GM18499 (cell line): Measurements from ENCODE around the gene UAP1L1.

Source experiments
- ATAC-seq: cut with Tn5 transposase; IDR thresholded peaks from one replicate; pipeline ENCODE4 v1.9.1; 2021; ENCODE audit warnings: moderate number of reproducible peaks; ENCODE audit not compliant: insufficient read depth, unreplicated experiment

UAP1L1 gene

GRCh38 chr9:137071282-137071681 lies 6.0 kb upstream of the UAP1L1 start:
- no peak for ATAC-seq

DNA sequence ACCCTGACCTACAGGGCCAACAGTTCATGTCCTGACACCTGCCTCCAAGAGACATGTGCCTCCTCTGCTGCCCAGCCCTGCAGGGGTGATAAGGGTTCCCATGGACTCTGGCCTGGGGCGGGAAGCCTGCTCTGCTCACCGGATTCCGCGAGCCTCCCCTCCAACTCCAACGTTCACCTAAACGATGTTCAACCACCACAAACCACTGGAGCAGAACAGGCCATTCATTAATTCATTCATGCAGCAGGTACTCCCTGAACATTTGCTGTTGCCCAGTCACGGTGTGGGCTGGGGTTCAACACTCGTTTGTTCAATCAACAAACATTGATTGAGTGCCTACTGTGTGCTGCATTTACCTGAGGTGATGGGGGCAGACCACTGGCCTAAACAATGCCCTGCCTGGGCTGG lies 3.3 kb upstream of the UAP1L1 start:
- no peak for ATAC-seq

DNA sequence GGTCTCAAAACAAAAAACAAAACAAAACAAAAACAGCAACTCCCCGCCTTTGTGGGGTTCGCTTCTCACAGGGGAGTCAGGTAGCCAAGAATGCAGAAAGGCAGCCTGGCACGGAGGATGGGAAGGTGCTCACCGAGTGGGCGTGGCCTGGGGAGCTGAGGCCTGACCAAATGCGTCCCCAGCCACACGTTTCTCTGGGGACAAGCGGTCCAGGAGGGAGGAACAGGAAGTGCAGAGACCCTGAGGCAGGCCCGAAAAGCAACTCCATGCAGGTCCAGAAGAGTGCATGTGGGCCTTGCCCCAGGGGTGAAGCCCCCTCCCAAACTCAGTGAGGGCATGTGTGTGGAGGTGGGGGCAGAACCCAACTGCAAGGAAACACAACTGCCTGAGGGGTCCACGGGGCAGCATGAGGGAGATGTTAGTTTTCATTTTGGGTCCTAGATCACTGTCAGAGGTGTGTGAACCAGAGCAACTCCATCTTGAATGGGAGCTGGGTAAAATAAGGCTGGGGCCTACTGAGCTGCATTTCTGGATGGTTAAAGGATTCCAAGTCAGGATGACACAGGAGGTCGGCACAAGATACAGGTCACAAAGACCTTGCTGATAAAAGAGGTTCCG lies 2.6 kb upstream of the UAP1L1 start:
- no peak for ATAC-seq

DNA sequence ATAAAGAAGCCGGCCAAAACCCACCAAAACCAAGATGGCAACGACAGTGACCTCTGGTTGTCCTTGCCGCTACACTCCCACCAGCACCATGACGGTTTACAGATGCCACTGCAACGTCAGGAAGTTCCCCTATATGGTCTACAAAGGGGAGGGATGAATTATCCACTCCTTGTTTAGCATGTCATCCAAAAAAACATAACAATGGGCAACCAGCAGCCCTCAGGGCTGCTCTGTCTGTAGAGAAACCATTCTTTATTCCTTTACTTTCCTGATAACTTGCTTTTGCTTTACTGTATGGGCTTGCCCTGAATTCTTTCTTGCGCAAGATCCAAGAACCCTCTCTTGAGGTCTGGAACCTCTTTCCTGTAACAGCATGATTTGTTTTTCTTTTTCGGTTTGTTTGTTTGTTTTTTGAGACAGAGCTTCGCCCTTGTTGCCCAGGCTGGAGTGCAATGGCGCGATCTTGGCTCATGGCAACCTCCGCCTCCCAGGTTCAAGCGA lies 2.0 kb upstream of the UAP1L1 start:
- no peak for ATAC-seq

- no peak for ATAC-seq
Observed at GRCh38 chr9:137076636-137077009, 694 bp upstream of the UAP1L1 start.

- no peak for ATAC-seq
Observed at GRCh38 chr9:137077758-137078693, 709 bp downstream of the UAP1L1 start.

GRCh38 chr9:137078701-137079400 lies 1.5 kb downstream of the UAP1L1 start:
- ATAC-seq, result no peak

GRCh38 chr9:137079401-137079787 lies 2.1 kb downstream of the UAP1L1 start:
- no peak for ATAC-seq

- no peak for ATAC-seq
Observed at GRCh38 chr9:137080260-137081122, 3.2 kb downstream of the UAP1L1 start.

DNA sequence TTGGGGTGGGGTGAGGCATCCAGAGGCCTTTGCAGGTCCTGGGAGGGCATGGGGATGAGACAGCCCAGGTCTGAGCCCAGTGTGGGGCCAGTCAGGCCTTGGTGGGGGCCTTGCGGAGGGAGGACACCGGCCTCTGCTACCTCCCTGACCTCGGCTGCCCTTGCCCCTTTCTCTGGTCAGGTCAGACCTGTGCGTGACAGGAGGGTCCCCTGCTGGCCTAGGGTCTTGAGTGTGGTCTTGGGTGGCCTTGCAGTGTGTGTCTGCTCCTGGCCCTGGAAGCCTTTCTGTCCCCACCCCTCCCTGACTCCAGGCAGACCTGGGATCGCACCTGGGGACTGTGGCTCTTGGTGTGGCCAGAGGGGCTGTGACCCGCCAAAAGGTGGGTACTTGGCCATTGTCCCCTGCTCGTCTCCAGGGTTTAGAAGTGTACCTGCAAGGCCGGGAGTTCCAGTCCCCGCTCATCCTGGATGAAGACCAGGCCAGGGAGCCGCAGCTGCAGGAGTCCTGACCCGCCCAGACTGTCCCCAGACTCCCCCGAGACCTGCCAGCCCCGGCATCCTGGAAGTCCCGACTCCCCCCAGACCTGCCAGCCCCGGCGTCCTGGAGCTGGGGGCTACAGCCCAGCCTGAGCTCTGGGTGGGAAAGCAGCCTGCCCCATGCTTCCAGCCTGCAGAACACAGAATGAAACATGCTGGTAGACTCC lies 5.1 kb downstream of the UAP1L1 start:
- ATAC-seq, result no peak

DNA sequence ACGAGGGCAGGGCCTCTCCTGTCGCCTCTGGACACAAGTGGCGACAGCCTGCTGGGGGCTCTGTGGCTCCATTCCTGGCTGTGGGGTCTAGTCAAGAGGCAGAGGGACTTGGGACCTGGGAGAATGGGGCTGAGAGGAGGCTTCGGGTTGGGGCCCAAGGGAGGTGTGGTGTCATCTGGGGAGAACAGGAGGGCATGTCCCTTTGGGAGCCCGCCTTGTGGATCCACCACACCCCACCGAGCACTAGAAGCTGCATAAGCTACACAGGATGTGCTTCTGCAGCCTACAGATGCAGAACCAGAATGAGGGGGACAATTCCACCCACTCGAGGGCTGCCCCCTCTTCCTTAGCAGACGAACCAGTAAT lies 5.6 kb downstream of the UAP1L1 start:
- no peak for ATAC-seq

GRCh38 chr9:137083394-137084004 lies 6.2 kb downstream of the UAP1L1 start:
- no peak for ATAC-seq

- ATAC-seq, result no peak
Observed at GRCh38 chr9:137084526-137084925, 7.2 kb downstream of the UAP1L1 start.

DNA sequence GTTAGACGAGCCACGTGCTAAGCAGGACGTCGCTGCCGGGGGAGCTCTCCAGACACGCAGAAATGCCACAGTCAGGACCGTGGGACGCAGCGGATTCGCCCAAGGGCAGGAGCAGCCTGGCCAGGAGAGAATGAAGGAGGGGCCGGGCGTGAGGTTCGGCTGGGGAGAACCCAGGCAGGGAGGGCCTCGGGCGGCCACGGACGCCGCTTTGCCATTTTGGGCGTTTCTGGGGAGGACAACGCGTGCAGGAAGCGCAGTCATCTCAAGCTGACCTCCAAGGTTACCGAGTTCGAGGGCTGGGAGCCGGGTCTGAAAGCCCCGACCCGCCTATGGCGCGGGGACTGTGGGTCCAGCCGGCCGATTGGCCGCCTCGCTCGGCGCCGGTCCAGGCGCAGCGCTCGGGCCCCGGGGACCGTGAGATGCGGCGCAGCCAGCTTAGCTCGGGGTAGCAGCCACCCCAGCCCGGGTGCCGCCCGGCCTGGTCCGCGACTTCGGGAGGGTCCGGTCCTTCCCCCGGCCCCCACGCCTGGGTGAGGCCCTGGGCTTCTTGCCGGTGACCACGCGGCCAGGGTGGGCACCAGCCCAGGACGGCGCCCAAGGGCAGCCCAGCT lies 8.7 kb downstream of the UAP1L1 start:
- ATAC-seq, result peak; percentile 2

DNA sequence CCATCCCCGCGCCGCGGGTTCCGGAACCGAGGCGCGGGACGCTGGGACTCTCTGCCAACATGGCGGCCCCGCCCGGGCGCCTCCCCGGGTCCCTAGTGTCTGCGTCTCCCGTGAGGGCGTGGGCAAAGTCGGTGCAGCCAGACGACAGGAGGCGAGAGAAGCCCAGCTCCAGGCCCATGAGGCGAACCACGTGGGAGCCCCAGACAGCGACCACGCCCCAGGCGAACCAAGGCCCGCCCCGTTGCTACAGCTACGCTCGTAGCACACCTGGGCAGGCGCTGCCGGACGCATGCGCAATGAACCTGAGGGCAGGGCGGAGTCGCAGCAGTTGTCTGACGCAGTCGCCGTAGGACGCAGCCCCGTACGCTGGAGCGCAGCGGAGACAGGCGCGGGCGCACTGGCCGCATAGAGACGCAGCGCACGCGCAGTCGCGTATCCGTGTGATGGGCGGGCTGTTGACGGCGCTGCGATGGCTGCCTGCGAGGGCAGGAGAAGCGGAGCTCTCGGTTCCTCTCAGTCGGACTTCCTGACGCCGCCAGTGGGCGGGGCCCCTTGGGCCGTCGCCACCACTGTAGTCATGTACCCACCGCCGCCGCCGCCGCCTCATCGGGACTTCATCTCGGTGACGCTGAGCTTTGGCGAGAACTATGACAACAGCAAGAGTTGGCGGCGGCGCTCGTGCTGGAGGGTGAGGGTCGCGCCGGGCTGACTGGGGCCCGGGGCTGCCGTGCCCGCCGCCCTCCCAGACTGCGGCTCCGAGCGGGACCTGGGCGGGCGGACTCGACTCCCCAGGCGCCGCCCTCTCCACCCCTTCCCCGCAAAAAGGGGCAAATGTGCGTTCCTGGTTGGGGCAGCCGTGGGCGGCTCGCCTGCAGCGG lies 9.5 kb downstream of the UAP1L1 start, which contains the start of gene MAN1B1:
Gene MAN1B1 (plus strand): TSS at position 455 of the 878 bp plus-strand sequence. CDS start 15 bp downstream, at position 470.
- peak; percentile 82 for ATAC-seq

DNA sequence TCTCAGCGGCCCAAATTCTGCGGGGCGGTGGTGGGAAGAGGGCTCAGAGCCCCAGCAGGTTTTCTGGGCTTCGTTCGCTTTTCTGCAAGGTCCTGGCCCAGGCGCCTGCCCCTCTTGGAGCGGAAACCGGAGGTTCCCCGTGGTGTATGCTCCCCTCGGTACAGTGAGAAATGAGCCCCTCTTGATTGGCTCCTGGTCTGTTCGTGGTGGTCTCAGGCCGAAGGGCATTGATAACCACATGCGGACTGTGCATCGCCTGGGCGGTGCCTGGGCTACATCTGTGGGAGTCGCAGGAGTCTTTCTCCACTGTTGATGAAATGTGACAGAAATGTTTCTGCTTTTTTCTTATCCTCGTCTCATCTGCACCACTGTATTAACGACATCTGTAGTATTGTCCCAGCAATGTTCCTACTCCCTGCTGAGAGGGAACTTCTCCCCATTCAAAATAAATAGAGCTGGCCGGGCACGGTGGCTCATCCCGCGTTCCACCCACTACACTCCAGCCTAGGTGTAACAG lies 10.2 kb downstream of the UAP1L1 start:
- ATAC-seq, result no peak

GRCh38 chr9:137088121-137088520 lies 10.8 kb downstream of the UAP1L1 start:
- no peak for ATAC-seq
